HG03439 (cell line): Measurements from ENCODE around the gene CAT.

Experiments
- ATAC-seq: cut with Tn5 transposase; IDR thresholded peaks from one replicate; pipeline ENCODE4 v1.9.1; 2021; ENCODE audit warnings: mild to moderate bottlenecking, moderate library complexity; ENCODE audit not compliant: unreplicated experiment

Gene CAT

DNA sequence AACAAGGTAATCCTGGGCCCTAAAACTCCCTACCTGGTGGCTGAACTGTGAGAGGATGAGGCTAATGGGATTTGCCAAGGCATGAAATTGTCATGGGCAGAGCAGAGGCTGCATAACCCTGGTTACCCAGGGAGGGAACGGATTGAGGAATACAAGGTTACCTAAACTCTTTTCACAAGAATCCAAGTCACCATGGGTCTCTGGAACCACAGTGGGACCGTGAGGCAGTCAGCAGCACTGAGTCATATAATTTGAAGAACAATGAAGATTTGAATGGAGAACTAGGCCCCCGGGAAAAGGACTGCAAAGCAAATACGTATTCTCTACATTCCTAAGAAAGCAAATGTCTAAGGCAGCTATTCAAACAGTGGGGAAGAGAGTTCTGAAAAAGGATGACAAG, 19.8 kb downstream of the CAT start:
- ATAC-seq = no peak

DNA sequence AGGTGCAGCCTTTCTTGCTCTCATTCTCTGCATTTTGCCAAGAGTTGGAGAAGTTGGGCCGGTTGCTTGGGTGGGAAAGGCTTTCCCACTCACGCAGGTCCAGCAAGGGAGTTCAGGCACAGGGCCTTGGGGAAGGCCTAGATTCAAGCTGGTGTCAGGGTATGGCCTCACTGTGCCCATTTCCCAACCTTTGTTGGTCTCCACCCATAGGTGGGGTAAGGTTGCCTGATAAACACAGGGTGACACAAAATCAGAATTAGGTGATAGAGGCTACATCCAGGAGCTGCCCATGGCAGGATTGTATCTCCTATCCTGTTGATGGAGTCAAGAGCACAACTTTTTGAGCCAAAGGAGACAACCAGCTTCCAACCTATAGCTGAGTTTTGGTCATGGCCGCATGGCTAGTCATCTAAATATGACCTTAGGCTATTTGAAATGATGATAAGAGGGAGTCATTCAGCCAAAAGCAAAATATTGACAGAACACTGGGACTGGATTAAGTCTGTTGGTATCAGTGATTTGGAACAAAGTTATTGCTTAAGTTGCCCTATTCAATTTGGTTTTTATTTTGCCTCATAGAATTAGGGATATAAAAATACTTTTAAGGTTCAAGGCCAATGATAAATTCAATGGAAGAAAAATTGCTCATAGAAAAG, 20.9 kb downstream of the CAT start:
- no peak for ATAC-seq

GRCh38 chr11:34460278-34460677, 21.5 kb downstream of the CAT start:
- ATAC-seq = no peak

DNA sequence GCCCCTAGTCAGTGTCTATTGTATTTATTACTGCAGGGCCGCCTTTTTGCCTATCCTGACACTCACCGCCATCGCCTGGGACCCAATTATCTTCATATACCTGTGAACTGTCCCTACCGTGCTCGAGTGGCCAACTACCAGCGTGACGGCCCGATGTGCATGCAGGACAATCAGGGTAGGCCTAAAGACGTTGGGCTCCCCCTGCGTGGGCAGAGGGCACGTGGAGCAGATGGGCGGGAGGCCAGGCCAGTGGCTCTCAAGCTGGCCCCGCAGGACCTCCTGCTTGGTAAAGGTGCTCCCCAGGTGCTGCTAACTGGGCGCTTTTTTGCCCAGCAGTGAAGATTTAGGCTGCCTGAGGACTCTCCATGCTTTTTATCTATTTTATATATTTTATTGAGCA, 22.5 kb downstream of the CAT start:
- ATAC-seq = no peak

DNA sequence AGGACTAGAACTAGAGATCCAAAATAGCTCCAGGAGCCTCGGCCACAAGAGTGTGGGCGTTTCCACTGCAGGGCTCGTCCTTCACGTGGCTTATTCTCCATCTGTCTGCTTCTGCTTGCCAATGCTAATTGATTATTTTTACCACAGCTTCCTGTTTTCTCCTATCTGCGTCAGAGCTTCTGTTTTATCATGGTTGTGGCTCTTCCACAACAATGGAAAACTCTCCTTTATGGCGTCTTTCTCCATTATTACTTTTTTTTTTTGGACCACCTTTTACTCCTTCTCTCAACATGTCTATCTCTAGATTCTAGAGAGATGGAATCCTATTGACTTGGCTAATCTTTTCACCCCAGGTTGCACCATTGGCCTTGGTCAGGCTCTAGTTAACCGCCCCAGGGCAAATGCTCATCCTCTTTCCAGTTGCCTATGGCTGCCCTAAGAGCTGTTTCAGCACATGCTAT, 25.9 kb downstream of the CAT start:
- ATAC-seq = no peak

DNA sequence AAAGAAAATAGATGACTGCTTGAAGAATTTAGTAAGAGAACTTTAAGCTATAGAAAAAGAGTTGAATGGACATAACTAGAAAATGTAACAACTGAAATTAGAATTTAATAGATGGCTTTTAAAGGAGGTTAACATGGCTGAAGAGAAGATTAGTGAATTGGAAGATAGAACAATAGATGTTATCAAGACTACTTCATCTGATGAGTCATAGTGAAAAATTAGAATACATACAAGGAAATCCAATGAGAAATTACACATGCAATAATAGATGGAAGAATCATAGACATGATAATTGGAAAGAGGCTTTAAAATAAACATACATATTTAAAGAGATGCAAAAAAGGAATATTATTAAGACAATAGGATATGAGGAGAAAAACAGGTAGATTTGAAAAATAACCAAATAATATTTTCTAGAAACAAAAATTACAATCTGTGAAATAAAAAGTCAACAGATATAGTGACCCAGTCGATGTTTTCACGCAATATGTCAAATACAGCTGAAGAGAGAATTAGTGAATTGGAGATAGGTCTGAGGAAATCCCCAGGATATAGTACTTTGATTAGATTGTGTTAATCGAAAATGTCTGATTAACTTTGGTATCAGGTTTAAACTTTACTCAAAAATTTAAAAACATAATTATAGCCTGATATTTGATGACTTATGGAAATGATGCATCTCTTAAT, 28.2 kb downstream of the CAT start:
- no peak for ATAC-seq

DNA sequence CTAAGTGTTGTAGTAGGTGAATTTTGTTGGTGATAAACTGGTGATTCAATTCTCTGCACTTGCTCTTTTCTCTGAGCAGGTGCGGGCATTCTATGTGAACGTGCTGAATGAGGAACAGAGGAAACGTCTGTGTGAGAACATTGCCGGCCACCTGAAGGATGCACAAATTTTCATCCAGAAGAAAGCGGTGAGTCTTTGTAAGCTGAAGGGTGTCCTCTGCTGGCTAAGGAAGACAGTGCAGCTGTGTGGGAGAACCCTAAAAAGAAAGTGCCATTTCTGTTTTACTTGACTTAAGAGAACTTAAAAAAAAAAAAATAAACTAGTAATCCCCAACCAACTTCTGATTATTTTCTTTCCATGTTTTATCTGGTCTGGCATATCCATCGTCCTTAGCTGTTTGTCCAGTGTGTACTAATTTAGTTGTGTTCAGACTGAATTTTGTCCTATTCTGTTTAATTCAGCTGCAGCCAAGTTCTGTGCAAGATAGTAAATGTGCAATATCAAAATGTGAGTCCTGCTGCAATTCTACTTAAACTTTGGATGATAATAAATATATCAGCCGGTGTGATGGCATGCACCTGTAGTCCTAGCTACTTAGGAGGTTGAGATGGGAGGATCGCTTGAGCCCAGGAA, 29.6 kb downstream of the CAT start:
- no peak for ATAC-seq

- no peak for ATAC-seq
These were observed 35.0 kb downstream of the CAT start for GRCh38 chr11:34473603-34474169.

- ATAC-seq = no peak
These were observed 36.9 kb downstream of the CAT start for GRCh38 chr11:34475656-34476055.

- ATAC-seq = no peak
These were observed 38.1 kb downstream of the CAT start for GRCh38 chr11:34476849-34477248.

DNA sequence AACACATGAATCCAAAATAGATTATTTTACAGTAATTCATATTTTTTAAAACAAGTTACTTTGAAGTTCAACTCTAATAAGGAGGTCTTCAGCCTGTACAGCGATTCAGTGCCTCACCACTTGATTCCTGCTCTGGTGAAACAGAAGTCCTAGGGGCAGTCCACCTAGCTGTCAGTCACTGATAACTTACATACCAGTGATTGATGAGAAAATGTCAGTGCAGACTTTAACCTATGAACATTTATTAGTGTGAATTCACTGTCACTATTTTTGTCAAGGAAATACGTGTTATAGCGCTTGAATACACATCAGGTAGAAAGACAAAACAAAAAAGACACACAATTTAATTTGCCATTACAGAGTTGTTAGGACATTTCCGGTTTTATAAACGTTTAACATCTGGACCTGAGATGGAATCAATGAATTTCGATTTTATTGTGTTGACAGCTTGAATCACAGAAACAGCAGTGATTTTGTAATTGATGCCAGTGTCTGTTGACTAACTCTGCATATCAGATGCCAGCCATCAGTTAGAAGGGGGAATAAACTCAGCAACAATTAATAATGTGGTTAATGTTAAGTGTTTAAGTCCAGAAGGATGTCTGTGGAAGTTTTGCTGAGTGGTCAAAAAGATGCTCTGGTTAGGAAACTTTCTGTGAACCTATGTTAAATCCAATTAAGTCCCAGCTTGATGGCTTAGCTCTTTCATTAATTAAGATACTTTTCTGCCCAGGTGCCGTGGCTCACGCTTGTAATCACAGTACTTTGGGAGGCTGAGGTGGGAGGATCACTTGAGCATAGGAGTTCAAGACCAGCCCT, 40.3 kb downstream of the CAT start:
- no peak for ATAC-seq

DNA sequence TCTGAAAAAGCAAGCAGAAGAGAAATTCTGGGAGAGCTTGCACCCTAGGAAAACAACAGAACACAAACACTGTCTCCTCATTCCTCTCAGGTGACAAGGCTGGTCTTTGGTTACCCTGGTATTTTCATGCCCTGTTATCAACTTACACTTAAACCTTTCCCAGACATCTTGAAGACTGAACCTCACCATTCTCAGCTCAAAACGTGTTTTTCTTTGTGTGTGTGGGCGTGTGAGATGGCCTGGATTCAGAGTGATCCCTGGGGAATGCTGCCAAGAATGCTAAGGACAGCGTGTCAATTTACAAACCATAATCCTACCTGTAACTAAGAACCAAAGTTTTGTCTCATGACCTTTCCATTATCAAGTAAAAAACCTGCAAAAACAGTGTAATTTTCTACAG, 41.6 kb downstream of the CAT start:
- no peak for ATAC-seq

GRCh38 chr11:34481307-34481706, 42.6 kb downstream of the CAT start:
- ATAC-seq = no peak

- no peak for ATAC-seq
These were observed 44.6 kb downstream of the CAT start for GRCh38 chr11:34483106-34483874.

- ATAC-seq = no peak
These were observed 48.7 kb downstream of the CAT start for GRCh38 chr11:34487430-34487829.

DNA sequence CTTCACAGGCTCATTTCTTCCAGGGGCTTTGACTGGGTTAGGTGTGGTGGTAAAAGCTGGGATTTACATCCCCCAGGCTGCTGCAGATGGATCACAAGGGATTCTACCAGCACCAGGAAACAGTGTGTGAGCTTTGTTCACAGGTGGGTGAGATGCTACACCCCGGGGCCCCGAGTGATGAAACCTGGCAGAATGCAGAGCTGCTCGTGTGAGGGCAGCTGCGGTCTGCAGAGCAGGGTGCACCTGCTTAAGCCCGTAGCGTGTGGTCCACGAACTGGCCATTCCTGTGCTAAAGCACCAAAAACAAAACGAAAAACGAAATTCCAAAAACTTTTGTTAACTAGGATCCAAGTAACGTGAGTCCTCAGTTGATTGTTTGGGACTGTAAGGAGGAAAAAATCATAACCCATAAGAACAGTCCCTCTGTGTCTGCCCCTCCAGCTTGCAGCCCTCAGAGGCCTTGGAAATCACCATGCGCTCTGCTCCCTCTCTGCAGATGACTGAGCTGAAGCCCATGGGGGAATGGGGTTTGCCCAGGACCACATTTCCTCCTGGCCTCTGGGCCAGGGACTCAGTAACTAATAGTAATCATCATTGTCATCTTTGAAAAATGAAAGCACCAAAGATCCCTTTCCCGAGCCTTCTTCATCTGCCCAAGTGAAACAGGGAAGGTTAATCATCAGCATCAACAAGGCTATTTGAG, 50.3 kb downstream of the CAT start:
- ATAC-seq = no peak

- ATAC-seq = no peak
These were observed 51.6 kb downstream of the CAT start for GRCh38 chr11:34490304-34490703.

DNA sequence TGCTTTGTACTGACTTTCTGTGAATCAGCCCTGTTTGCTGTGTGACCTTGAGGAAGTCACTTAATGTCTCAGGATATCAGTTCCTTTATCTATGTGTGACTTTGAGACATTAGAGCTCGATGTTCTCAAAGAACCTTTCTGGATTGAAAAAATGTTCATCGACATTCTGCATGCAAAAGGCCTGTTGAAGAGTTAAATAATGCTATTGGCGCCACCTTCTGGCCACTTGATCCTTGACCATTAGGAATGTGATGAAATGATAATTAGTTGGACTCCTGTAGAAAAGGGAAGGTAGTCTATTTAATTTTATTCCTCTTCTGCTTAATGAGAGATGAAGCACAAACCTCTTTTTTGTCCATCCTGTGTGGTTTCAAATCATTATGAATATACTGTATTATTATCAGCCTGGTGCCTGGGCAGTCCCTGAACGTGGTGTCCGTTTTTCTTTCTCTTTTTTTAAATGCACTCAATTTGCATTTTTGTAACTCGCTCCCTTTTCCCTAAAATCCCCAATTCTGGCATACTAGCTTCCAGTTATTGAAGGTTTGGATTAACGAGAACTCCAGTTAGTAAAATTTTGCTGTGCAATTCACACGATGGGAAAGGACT, 54.2 kb downstream of the CAT start:
- ATAC-seq = no peak

- no peak for ATAC-seq
These were observed 54.7 kb downstream of the CAT start for GRCh38 chr11:34493468-34493867.
